Measurements from ENCODE around the gene CLIC6. TPM values are rescaled to one million over a fixed set of nuclear protein-coding genes. Genes with fewer than 3 reads are reported as not detected.

The CLIC6 gene
- polyA plus RNA-seq, 3 donors: not detected

- H3K4me3 ChIP-seq (replicated peaks in 1 of 3; ENCODE audit: low read depth in 2 of 3, low read length in 3 of 3): peak overlapping the region in 1 of 3 experiments; percentile 60
- intact Hi-C loops (cut with micrococcal nuclease): no loop called here
Observed at GRCh38 chr21:34640858-34641257, 27.9 kb upstream of the CLIC6 start.

GRCh38 chr21:34642211-34643075, 26.4 kb upstream of the CLIC6 start:
- TF ChIP-seq CTCF (IDR thresholded peaks at IDR 0.05): no peak
- Mint-ChIP-seq H3K4me3 (no peak overlapping the region), H3K36me3 (no peaks in the 10 kb centered on the region), H3K9me3 (peaks cover 0 to 4% (median 0%) of the 10 kb centered on the region in 7 donors), H3K4me1 (peaks cover 13% of the 10 kb centered on the region), H3K27me3 (ENCODE audit: low read depth in 3 of 3) (peaks cover 0 to 5% (median 5%) of the 10 kb centered on the region in 3 donors), H3K27ac (no peak overlapping the region)
- H3K4me2 ChIP-seq (replicated peaks; ENCODE audit: extremely low read depth, low read length, poor library complexity, severe bottlenecking): no peak overlapping the region
- no peaks in the 10 kb centered on the region for H3K9me3 ChIP-seq (replicated peaks in 1 of 2; ENCODE audit: control insufficient read depth in 1 of 2, insufficient read depth in 1 of 2, low read length in 2 of 2)
- no peak overlapping the region for H3K27ac ChIP-seq (ENCODE audit: low read depth in 1 of 2, low read length in 2 of 2)
- H4K20me1 ChIP-seq (ENCODE audit: insufficient read depth, low read length): no peaks in the 10 kb centered on the region
- H3K27me3 ChIP-seq (ENCODE audit: control insufficient read depth in 2 of 2, insufficient read depth in 2 of 2, low read length in 2 of 2): no peaks in the 10 kb centered on the region
- no peaks in the 10 kb centered on the region for H3K36me3 ChIP-seq (replicated peaks in 1 of 2; ENCODE audit: control insufficient read depth in 1 of 2, insufficient read depth in 2 of 2, low read length in 2 of 2)
- no peaks in the 10 kb centered on the region for H3K79me2 ChIP-seq (ENCODE audit: insufficient read depth, low read length)
- H2AFZ ChIP-seq (ENCODE audit: insufficient read depth, low read depth, low read length, poor library complexity, severe bottlenecking): no peak overlapping the region
- intact Hi-C loops (cut with micrococcal nuclease): no loop called here
- H3K9ac ChIP-seq (ENCODE audit: insufficient read depth, low read length, poor library complexity, severe bottlenecking): no peak overlapping the region
- no peak for DNase-seq
- H3K4me1 ChIP-seq (ENCODE audit: control insufficient read depth in 1 of 2, insufficient read depth in 2 of 2, low read length in 2 of 2): peaks cover 8 to 13% of the 10 kb centered on the region in 2 donors
- 66% methylated on average over 5 of the region's 7 CpGs for WGBS (ENCODE audit: insufficient coverage)
- no peak overlapping the region for H3K4me3 ChIP-seq (replicated peaks in 1 of 3; ENCODE audit: low read depth in 2 of 3, low read length in 3 of 3)

More at GRCh38 chr21:34640858-34641257, 27.9 kb upstream of the CLIC6 start:
- DNase-seq: no peak
- Histone ChIP-seq H3K9ac (ENCODE audit: insufficient read depth, low read length, poor library complexity, severe bottlenecking) (no peak overlapping the region), H3K27me3 (ENCODE audit: control insufficient read depth in 2 of 2, insufficient read depth in 2 of 2, low read length in 2 of 2) (no peaks in the 10 kb centered on the region), H3K9me3 (replicated peaks in 1 of 2; ENCODE audit: control insufficient read depth in 1 of 2, insufficient read depth in 1 of 2, low read length in 2 of 2) (no peaks in the 10 kb centered on the region), H2AFZ (ENCODE audit: insufficient read depth, low read depth, low read length, poor library complexity, severe bottlenecking) (peak overlapping the region; percentile 39), H3K4me2 (replicated peaks; ENCODE audit: extremely low read depth, low read length, poor library complexity, severe bottlenecking) (peak overlapping the region; percentile 64), H3K36me3 (replicated peaks in 1 of 2; ENCODE audit: control insufficient read depth in 1 of 2, insufficient read depth in 2 of 2, low read length in 2 of 2) (no peaks in the 10 kb centered on the region), H3K4me1 (ENCODE audit: control insufficient read depth in 1 of 2, insufficient read depth in 2 of 2, low read length in 2 of 2) (peaks cover 8 to 13% of the 10 kb centered on the region in 2 donors), H3K27ac (ENCODE audit: low read depth in 1 of 2, low read length in 2 of 2) (peak overlapping the region in 1 of 2 donors; percentile 54), H4K20me1 (ENCODE audit: insufficient read depth, low read length) (no peaks in the 10 kb centered on the region), H3K79me2 (ENCODE audit: insufficient read depth, low read length) (no peaks in the 10 kb centered on the region)
- Mint-ChIP-seq H3K36me3 (no peaks in the 10 kb centered on the region), H3K4me1 (peaks cover 13% of the 10 kb centered on the region), H3K27ac (peak overlapping the region in 2 of 7 donors; percentile 45 to 78), H3K4me3 (peak overlapping the region; percentile 66 to 79), H3K27me3 (ENCODE audit: low read depth in 3 of 3) (peaks cover 0 to 5% (median 1%) of the 10 kb centered on the region in 3 donors), H3K9me3 (peaks cover 0 to 4% (median 0%) of the 10 kb centered on the region in 7 donors)
- TF ChIP-seq CTCF (IDR thresholded peaks at IDR 0.05): no peak
- no CpG with 5 or more reads among the region's 4 CpGs for WGBS (ENCODE audit: insufficient coverage)
